Smooth muscle cell (in vitro differentiated cells): Measurements from ENCODE around the gene UBE4A. TPM values are rescaled to one million over a fixed set of nuclear protein-coding genes. Genes with fewer than 3 reads are reported as not detected.

Experiments
- DNase-seq: peaks from one replicate; lab custom pipeline; 2025; ENCODE audit not compliant: unreplicated experiment; lab: John Stamatoyannopoulos, UW
- H2AFZ ChIP-seq: fragments of 200-600 bp; sonication (generic); 2 replicates; pipeline ENCODE4 v1.6.0; 2016; ENCODE audit warnings: antibody characterized with exemption, low read depth, mild to moderate bottlenecking
- H3F3A ChIP-seq: fragments of 200-600 bp; sonication (generic); 2 replicates; pipeline ENCODE4 v1.6.0; 2017; ENCODE audit warnings: antibody characterized with exemption, low read depth
- H3K27ac ChIP-seq: fragments of 200-600 bp; sonication (generic); 2 replicates; pipeline ENCODE4 v1.5.1; 2016; ENCODE audit warnings: low read depth, mild to moderate bottlenecking
- H3K27me3 ChIP-seq: fragments of 200-600 bp; sonication (generic); 2 replicates; pipeline ENCODE4 v1.6.1; 2016; ENCODE audit warnings: low read depth, mild to moderate bottlenecking
- H3K36me3 ChIP-seq: fragments of 200-600 bp; sonication (generic); 2 replicates; pipeline ENCODE4 v1.5.1; 2016; ENCODE audit warnings: low read depth
- H3K4me1 ChIP-seq: fragments of 200-600 bp; sonication (generic); 2 replicates; pipeline ENCODE4 v1.5.1; 2016; ENCODE audit warnings: low read depth
- H3K4me2 ChIP-seq: fragments of 200-600 bp; sonication (generic); 2 replicates; pipeline ENCODE4 v1.6.0; 2016; ENCODE audit warnings: mild to moderate bottlenecking
- H3K4me3 ChIP-seq: fragments of 200-600 bp; sonication (generic); 2 replicates; pipeline ENCODE4 v1.5.1; 2016; ENCODE audit warnings: mild to moderate bottlenecking
- H3K79me2 ChIP-seq: fragments of 200-600 bp; sonication (generic); 2 replicates; pipeline ENCODE4 v1.6.0; 2016; ENCODE audit warnings: low read depth, mild to moderate bottlenecking
- H3K9ac ChIP-seq: fragments of 200-600 bp; sonication (generic); 2 replicates; pipeline ENCODE4 v1.6.0; 2016; ENCODE audit warnings: low read depth
- H3K9me3 ChIP-seq: fragments of 200-600 bp; sonication (generic); replicated peaks from 2 replicates; pipeline ENCODE4 v1.5.1; 2016; ENCODE audit warnings: low read depth
- H4K20me1 ChIP-seq: fragments of 200-600 bp; sonication (generic); 2 replicates; pipeline ENCODE4 v1.6.0; 2016; ENCODE audit warnings: low read depth
- CTCF ChIP-seq: fragments of 200-600 bp; sonication (generic); IDR thresholded peaks from 2 replicates; pipeline ENCODE4 v1.5.1; 2017; ENCODE audit warnings: borderline replicate concordance, mild to moderate bottlenecking, antibody characterized with exemption; ENCODE audit not compliant: insufficient read depth, poor library complexity, severe bottlenecking
- WGBS: methylation state at CpG from one replicate; pipeline ENCODE4 v1.1.7; 2016; ENCODE audit warnings: low lambda C conversion rate; 5-methylcytosine and 5-hydroxymethylcytosine counted together
- polyA plus RNA-seq: library from polyadenylated mRNA; unstranded; fragments of >200 nt; fragmentation: Nextera tagmentation; extraction: Ambion mirVana; gene quantifications from 2 replicates; pipeline ENCODE4 v1.2.1, GENCODE V29; 2016
- total RNA-seq: library from RNA; depleted of rRNA; stranded (reverse); fragments of >200 nt; gene quantifications from 2 replicates; pipeline ENCODE4 v1.2.3, GENCODE V29; 2014

Gene UBE4A
- total and polyA plus RNA-seq, 2 experiments from 2014 or later, result 17.3 to 52.4 TPM

DNA sequence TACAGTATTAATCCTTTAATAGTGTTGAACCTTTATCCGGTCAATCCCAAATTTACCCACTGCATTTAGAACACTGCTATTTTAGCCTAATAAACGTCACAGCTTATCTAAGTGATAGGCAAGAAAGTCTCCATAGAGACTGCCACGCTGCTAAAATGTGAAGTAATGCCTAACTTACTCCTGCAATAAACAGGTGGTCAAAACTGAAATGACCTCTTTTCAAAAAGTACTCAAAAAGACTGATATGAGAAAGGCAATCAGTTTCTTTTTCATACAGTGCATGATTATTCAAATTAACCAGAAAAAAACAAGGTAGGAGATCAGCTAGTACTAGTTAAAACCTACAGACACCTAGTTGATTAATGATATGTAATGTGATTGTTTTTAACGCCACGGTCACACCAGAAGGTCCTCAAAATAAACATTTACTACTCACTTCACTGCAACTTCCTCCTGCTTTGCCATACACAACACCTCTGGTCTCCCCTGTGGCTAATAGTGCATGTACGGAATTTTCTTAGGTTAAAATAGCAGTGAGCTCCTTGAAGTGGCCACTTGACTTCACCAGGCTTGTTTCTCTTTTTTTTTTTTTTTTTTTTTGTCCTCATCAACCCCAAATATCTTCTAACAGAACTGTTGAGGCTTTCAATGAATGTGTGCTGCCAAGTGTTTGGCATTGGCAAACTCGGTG is 50.8 kb downstream of the UBE4A start:
- H4K20me1 ChIP-seq, result peaks cover 50% of the 10 kb centered on the region
- H2AFZ ChIP-seq, result no peak overlapping the region
- WGBS, result 92% methylated on average over 7 of the region's 7 CpGs
- no peaks in the 10 kb centered on the region for H3K4me1 ChIP-seq
- H3K9ac ChIP-seq, result no peak overlapping the region
- peaks cover 35% of the 10 kb centered on the region for H3K79me2 ChIP-seq
- no peak overlapping the region for H3K4me3 ChIP-seq
- no peak for DNase-seq
- H3F3A ChIP-seq, result peaks cover 8% of the 10 kb centered on the region
- no peaks in the 10 kb centered on the region for H3K27me3 ChIP-seq
- no peaks in the 10 kb centered on the region for H3K9me3 ChIP-seq
- H3K27ac ChIP-seq, result no peak overlapping the region
- H3K36me3 ChIP-seq, result no peaks in the 10 kb centered on the region
- TF ChIP-seq CTCF, result no peak
- no peak overlapping the region for H3K4me2 ChIP-seq

DNA sequence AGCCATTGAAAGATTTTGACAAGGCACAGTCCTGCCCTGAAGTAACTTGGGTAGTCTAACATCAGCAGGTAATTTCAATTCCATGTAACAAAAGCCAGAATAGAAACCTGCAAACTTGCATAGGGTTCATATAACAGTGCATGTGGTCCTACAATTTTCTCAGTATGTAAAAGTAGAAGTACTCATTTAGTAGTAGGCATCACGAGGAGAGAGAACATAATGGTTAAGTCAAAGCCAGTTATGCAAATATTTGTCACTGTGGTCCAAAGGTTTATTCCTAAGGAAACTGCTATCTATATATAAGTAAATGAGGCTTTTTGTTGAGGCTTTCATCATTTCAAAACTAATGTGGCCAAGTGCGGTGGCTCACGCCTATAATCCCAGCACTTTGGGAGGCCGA is 52.1 kb downstream of the UBE4A start:
- no peak for TF ChIP-seq CTCF
- H3K9me3 ChIP-seq, result no peaks in the 10 kb centered on the region
- no peak overlapping the region for H3K27ac ChIP-seq
- H3K4me1 ChIP-seq, result no peaks in the 10 kb centered on the region
- H3K9ac ChIP-seq, result no peak overlapping the region
- WGBS, result 94% methylated on average over 4 of the region's 4 CpGs
- no peaks in the 10 kb centered on the region for H3K36me3 ChIP-seq
- peaks cover 45% of the 10 kb centered on the region for H4K20me1 ChIP-seq
- H3K4me3 ChIP-seq, result no peak overlapping the region
- DNase-seq, result no peak
- peaks cover 17% of the 10 kb centered on the region for H3F3A ChIP-seq
- H2AFZ ChIP-seq, result no peak overlapping the region
- no peak overlapping the region for H3K4me2 ChIP-seq
- peaks cover 22% of the 10 kb centered on the region for H3K79me2 ChIP-seq
- H3K27me3 ChIP-seq, result no peaks in the 10 kb centered on the region

GRCh38 chr11:118412921-118413320 is 53.5 kb downstream of the UBE4A start:
- Histone ChIP-seq H4K20me1 (peaks cover 33% of the 10 kb centered on the region), H3K27ac (no peak overlapping the region), H3K4me2 (no peak overlapping the region), H3K4me3 (no peak overlapping the region), H3K9ac (no peak overlapping the region), H3K27me3 (no peaks in the 10 kb centered on the region), H3K4me1 (no peaks in the 10 kb centered on the region), H3F3A (peaks cover 17% of the 10 kb centered on the region), H3K9me3 (no peaks in the 10 kb centered on the region), H3K36me3 (no peaks in the 10 kb centered on the region), H2AFZ (no peak overlapping the region), H3K79me2 (peaks cover 8% of the 10 kb centered on the region)
- no peak for TF ChIP-seq CTCF
- no peak for DNase-seq
- WGBS, result 96% methylated on average over 1 of the region's 1 CpG
